Cardiac fibroblast (primary cell): ENCODE measurements around the gene PURB.

Experiments used
- DNase-seq, 2 donors: peaks; one replicate each; pipeline versions ENCODE4 v3.0.0 to v3.0.0-alpha.2; 2010; ENCODE audit warnings: low read depth in 2 of 2
- H3K4me3 ChIP-seq, 2 donors: replicated peaks in 1 of 2; 1 replicate in 1 of 2; 2 replicates in 1 of 2; pipeline ENCODE4 v1.5.1; 2011; ENCODE audit warnings: low read depth in 2 of 2, low read length in 2 of 2, mild to moderate bottlenecking in 2 of 2, moderate library complexity in 1 of 2
- TF ChIP-seq, protein P1 (sequence below): IDR thresholded peaks from one replicate; pipeline ENCODE4 v1.5.1; 2011; ENCODE audit warnings: low read depth, mild to moderate bottlenecking, low read length, inconsistent platforms

The PURB gene

DNA sequence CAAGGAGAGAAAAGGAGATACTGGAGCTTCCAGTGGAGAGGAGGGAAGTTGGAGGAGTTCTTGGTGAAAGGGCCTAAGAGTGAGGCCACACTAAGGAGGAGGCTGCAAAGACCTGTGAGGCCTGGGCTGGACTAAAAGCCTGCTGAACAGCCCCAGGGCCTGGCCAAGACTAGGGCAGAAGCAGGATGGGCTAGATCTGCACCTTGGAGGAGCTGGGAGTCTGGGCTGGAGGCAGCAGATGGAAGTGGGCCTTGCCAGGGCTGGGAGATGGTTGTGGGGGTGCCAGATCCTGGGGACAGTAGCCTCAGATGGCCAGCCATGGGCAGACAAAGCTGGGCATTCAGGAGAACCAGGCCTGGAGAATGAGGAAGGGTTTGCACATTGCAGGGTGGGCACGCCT lies 6.5 kb upstream of the PURB start:
- no peak for DNase-seq
- TF ChIP-seq, protein P1, sequence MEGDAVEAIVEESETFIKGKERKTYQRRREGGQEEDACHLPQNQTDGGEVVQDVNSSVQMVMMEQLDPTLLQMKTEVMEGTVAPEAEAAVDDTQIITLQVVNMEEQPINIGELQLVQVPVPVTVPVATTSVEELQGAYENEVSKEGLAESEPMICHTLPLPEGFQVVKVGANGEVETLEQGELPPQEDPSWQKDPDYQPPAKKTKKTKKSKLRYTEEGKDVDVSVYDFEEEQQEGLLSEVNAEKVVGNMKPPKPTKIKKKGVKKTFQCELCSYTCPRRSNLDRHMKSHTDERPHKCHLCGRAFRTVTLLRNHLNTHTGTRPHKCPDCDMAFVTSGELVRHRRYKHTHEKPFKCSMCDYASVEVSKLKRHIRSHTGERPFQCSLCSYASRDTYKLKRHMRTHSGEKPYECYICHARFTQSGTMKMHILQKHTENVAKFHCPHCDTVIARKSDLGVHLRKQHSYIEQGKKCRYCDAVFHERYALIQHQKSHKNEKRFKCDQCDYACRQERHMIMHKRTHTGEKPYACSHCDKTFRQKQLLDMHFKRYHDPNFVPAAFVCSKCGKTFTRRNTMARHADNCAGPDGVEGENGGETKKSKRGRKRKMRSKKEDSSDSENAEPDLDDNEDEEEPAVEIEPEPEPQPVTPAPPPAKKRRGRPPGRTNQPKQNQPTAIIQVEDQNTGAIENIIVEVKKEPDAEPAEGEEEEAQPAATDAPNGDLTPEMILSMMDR: no peak
- H3K4me3 ChIP-seq: no peak overlapping the region

DNA sequence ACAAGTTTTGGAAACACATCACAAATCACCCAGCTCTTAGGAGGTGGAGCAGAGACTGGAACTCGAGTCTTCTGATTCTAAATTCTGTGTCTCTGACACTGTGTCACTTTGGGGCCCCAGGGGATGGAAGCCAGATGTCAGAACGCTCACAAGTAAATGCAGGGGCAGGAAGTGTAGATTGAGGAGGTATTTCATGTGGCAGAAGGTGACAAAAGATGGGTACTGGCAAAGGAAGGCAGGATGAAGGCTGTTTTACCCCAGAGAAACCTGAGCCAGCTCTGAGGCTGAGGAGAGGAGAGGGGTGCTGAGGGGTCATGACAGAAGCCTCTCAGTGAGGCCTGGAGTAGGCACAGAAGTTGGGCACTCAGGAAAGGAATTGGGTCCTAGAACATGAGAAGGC lies 6.0 kb upstream of the PURB start:
- TF ChIP-seq, protein P1: no peak
- no peak overlapping the region for H3K4me3 ChIP-seq
- DNase-seq: no peak

DNA sequence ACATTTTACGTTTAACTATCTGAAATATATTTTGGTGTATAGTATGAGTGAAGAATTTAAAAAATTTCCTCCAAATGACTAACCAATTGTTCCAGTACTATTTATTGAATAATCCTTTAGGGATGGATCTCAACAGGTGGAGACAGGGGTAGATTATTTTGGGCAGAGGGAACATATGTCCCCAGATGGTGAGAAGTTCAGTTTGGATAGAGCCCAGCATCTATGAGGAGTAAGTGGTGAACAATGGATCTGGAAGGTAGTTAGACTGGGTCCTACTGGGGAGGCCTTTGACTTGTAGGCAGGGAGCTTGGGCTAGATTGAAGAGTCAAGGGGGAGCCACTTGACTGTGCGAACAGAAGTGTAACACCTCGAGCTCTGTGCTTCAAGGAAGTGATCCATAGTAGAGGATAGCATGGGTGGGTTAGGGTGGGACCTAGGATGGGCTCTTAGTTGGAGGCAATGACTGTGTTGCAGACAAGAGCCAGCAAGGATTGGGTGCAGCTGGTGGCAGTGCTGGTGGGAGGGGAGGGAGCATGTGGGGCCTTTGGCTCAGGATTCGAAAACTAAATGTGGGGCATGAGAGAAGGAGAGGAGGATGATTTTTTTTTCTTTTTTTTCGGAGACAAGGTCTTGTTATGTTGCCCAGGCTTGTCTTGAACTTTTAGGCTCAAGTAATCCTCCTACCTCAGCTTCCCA lies 3.9 kb upstream of the PURB start:
- TF ChIP-seq, protein P1: no peak
- no peak for DNase-seq
- no peak overlapping the region for H3K4me3 ChIP-seq

DNA sequence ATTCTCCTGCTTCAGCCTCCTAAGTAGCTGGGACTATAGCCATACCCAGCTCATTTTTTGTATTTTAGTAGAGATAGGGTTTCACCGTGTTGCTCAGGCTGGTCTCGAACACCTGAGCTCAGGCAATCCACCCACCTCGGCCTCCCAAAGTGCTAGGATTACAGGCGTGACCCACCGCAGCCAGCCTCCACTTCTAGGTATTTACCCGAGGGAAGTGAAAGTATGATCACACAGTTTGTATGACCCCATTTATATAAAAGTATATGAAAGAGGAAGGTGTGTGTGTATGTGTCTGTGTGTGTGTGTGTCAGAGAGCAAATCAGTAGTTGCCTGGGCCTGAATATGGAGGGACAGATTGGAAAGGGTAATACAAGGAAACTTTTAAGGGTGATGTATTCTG lies 2.0 kb upstream of the PURB start:
- no peak for DNase-seq
- TF ChIP-seq, protein P1: no peak
- H3K4me3 ChIP-seq: no peak overlapping the region

DNA sequence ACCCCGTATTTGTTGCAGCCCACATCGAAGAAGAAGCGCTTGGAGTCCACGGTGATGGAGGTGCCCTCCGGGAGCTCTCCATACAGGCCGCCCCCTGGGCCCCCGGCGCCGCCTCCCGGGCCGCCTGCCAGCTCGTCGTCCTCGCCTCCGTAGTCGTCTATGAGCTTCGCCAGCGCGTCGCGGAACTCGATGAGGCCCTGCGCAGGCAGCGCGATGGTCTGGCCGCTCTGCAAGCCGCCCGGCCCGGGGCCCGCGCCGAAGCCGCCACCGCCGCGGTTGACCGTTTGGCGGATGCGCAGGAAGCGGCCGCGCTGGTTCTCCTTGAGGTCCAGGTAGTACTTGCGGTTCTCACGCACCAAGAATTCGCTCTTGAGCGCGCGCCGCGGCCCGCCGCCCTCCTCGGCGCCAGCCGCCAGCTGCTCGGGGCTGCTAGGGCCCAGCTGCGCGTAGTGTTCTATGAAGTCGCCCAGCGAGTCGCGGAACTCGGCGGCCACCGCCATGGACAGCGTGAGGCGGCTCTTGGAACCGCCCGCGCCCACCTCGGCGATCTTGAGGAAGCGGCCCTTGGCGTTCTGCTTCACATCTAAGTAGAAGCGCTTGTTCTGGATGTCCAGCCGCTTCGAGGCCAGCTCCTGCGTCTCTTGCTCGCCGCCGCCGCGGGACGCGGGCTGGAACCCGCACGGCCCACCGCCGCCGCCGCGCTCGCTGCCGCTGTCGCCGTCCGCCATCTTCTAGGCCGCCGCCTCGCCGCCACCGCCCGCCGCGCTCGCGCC lies 523 bp downstream of the PURB start:
- peak; percentile 77 to 85 for DNase-seq
- TF ChIP-seq, protein P1: no peak
- H3K4me3 ChIP-seq: peak overlapping the region; percentile 85 to 88

DNA sequence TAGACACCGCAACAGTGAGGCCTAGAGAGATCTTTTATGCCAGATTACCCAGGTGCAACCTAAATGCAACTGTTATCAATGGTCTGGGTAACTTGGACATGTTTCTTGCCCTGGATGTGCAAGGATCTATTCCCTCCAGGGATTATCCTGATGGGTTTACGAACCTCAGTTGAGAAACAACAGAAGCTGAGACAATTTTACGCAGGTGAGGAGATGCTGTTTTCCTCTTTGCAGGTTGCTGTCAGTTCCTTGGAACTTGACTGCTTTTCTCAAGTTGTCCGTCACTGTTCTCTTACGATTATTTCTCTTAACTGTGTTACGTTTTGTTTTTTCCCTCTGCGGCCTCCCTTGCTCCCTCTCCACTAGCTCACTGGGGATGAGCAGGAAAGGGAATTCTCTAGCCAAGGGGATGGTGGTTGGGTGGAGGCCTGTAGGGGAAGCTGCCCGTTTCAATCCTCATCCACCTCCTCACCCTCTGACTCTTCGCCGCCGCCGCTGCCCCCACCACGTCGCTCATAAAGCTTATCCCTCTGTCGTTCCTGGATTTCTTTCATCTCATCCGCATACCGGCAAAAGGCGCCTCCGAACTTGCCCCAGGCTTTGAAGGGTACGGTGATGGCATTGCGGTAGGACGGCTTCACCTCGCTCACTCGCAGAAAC lies 1.2 kb downstream of the PURB start:
- TF ChIP-seq, protein P1: no peak
- DNase-seq: no peak
- H3K4me3 ChIP-seq: peak overlapping the region; percentile 85 to 88
